Fibroblast of mammary gland (primary cell): Measurements from ENCODE around the gene CHST12.
A peak's percentile ranks its signal among the peaks of the same experiment; 100 is the strongest.

ENCODE experiments used
- DNase-seq: peaks from one replicate; pipeline ENCODE4 v3.0.0-alpha.2; 2010; ENCODE audit warnings: low read depth
- H3K4me3 ChIP-seq: 2 replicates; pipeline ENCODE4 v1.5.1; 2011; ENCODE audit warnings: low read depth, mild to moderate bottlenecking, low read length, moderate library complexity; ENCODE audit not compliant: control insufficient read depth
- TF ChIP-seq, protein P1 (sequence below): conservative IDR thresholded peaks from 2 replicates; pipeline ENCODE4 v1.5.1; 2011; ENCODE audit warnings: low read depth, low read length, inconsistent platforms; ENCODE audit not compliant: control insufficient read depth, insufficient read depth

CHST12 gene

DNA sequence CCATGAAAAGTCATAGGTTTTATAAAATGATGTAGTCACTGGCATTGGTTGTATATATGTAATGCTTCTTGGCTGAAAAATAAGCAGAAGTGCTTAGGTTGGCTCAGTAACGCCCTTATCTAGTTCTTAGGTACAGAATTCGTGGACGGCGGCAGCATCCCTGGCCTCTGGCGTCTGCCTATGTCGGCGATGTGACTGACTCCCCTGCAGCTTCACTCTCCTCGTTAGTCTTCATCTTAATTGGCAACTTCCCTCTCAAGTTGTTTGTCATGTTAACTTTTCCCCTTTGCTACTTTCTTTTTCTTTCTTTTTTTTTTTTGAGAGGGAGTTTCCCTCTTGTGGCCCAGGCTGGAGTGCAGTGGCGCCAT lies 18.5 kb downstream of the CHST12 start:
- H3K4me3 ChIP-seq = no peak overlapping the region
- no peak for DNase-seq
- TF ChIP-seq, protein P1, sequence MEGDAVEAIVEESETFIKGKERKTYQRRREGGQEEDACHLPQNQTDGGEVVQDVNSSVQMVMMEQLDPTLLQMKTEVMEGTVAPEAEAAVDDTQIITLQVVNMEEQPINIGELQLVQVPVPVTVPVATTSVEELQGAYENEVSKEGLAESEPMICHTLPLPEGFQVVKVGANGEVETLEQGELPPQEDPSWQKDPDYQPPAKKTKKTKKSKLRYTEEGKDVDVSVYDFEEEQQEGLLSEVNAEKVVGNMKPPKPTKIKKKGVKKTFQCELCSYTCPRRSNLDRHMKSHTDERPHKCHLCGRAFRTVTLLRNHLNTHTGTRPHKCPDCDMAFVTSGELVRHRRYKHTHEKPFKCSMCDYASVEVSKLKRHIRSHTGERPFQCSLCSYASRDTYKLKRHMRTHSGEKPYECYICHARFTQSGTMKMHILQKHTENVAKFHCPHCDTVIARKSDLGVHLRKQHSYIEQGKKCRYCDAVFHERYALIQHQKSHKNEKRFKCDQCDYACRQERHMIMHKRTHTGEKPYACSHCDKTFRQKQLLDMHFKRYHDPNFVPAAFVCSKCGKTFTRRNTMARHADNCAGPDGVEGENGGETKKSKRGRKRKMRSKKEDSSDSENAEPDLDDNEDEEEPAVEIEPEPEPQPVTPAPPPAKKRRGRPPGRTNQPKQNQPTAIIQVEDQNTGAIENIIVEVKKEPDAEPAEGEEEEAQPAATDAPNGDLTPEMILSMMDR = no peak

DNA sequence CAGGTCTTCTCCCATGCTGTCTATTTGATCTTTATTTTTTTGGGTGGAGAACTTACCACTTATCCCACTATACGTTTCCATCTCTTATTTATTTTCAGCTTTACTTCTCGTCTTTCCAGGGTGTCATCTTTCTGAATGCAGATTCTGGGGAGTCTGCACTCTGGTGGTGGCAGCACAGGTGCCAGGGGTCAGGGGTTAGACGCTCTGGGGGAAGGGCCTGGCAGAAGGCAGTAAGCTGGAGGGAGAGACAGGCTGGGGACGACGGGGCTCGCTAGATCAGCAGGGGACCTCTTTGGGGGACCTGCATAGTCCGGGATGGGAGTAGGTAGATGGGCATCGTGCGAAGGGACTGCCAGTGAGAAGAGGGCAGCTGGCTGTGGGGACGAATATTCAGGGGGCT lies 22.3 kb downstream of the CHST12 start:
- no peak overlapping the region for H3K4me3 ChIP-seq
- TF ChIP-seq, protein P1 = no peak
- no peak for DNase-seq

DNA sequence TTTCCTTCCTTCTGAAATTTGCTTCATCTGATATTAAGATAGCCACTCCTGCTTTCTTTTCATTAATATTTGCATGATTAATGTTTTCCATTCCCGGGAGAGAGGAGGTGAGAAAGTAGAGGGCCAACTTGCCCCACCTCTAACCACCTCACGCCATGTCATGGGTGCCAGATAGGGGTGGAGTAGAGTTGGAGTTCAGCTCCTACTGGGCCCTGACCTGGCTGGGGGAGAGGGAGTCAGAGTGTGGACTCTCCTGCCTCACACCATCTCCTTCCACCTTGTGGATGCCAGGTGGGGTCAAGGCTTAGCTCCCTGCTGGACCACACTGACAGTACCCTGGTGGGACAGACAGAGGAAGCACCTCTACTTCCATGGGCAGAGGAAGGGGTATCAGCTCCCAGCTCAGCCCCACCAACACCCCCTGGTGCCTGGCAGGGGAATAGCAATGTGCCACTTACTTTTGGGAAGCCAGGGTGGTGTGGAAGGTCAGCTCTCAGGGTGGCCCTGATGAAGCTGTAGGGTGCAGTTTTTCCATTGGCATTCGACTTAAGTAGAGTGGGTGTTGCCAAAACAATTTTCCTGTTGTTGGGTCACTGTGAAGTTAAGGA lies 28.0 kb downstream of the CHST12 start:
- TF ChIP-seq, protein P1 = peak; percentile 65
- no peak overlapping the region for H3K4me3 ChIP-seq
- no peak for DNase-seq

DNA sequence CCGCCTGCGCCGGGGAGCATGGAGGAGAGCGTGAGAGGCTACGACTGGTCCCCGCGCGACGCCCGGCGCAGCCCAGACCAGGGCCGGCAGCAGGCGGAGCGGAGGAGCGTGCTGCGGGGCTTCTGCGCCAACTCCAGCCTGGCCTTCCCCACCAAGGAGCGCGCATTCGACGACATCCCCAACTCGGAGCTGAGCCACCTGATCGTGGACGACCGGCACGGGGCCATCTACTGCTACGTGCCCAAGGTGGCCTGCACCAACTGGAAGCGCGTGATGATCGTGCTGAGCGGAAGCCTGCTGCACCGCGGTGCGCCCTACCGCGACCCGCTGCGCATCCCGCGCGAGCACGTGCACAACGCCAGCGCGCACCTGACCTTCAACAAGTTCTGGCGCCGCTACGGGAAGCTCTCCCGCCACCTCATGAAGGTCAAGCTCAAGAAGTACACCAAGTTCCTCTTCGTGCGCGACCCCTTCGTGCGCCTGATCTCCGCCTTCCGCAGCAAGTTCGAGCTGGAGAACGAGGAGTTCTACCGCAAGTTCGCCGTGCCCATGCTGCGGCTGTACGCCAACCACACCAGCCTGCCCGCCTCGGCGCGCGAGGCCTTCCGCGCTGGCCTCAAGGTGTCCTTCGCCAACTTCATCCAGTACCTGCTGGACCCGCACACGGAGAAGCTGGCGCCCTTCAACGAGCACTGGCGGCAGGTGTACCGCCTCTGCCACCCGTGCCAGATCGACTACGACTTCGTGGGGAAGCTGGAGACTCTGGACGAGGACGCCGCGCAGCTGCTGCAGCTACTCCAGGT lies 29.7 kb downstream of the CHST12 start:
- TF ChIP-seq, protein P1 = no peak
- H3K4me3 ChIP-seq = no peak overlapping the region
- DNase-seq = no peak

DNA sequence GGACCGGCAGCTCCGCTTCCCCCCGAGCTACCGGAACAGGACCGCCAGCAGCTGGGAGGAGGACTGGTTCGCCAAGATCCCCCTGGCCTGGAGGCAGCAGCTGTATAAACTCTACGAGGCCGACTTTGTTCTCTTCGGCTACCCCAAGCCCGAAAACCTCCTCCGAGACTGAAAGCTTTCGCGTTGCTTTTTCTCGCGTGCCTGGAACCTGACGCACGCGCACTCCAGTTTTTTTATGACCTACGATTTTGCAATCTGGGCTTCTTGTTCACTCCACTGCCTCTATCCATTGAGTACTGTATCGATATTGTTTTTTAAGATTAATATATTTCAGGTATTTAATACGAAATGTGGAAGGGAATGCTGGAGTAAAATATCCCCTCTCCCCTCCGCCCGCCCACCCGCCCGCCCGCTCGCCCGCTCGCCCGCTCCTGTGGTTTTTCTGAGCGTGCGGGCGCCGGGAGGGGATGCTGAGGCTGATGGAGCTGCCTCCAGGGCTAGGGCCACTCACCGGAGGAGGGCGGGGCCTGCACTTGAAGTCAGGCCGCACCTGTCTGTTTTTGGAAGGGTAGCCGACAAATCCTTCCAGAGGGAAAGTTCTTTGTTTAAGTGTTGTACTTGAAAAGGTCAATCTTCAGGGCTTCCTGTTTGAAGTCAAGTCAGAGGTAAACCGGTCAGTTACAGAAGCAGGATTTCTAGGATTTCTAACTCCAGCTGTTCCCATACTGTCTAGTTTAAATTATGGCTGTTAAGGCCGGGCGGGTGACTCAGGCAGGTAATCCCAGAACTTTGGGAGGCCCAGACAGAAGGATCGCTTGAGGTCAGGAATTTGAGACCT lies 30.5 kb downstream of the CHST12 start:
- no peak for DNase-seq
- no peak overlapping the region for H3K4me3 ChIP-seq
- TF ChIP-seq, protein P1 = no peak

DNA sequence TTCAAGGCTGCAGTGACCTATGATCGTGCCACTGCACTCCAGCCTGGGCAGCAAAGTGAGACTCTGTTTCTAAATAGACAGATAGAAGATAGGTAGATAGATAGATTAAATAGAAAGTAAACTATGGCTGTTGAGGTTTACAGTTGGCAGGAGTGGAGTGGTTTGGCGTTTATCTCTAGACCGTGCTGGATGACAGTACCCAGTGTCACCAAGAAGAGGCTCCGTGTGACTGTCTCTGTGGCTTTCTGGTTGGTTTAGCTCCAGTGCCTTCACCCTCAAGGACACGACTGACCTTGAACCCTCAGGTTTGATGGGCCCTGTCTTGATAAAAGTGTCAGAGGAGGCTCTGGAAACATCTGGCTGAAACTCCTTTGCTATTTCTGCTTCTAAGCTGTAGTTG lies 31.7 kb downstream of the CHST12 start:
- DNase-seq = no peak
- no peak overlapping the region for H3K4me3 ChIP-seq
- TF ChIP-seq, protein P1 = no peak
